Epidermal melanocyte (primary cell): ENCODE measurements around the gene EXOC1.

Experiments
- DNase-seq: peaks from one replicate; pipeline ENCODE4 v3.0.0; 2011; ENCODE audit warnings: low spot score; ENCODE audit not compliant: insufficient read length

EXOC1 gene

GRCh38 chr4:55849724-55850123 is 3.7 kb upstream of the EXOC1 start:
- DNase-seq = no peak

GRCh38 chr4:55851885-55852284 is 1.6 kb upstream of the EXOC1 start:
- DNase-seq = no peak

- no peak for DNase-seq
These were observed 681 bp downstream of the EXOC1 start for GRCh38 chr4:55854129-55854528.

GRCh38 chr4:55857586-55857985 is 4.1 kb downstream of the EXOC1 start:
- DNase-seq = no peak

GRCh38 chr4:55859711-55860110 is 6.3 kb downstream of the EXOC1 start:
- DNase-seq = no peak

GRCh38 chr4:55864577-55865223 is 11.3 kb downstream of the EXOC1 start:
- no peak for DNase-seq

GRCh38 chr4:55865228-55865806 is 11.9 kb downstream of the EXOC1 start:
- DNase-seq = no peak

- DNase-seq = no peak
These were observed 13.0 kb downstream of the EXOC1 start for GRCh38 chr4:55866290-55866907.

- DNase-seq = no peak
These were observed 13.6 kb downstream of the EXOC1 start for GRCh38 chr4:55866973-55867574.

GRCh38 chr4:55868581-55869090 is 15.2 kb downstream of the EXOC1 start:
- DNase-seq = no peak

- no peak for DNase-seq
These were observed 17.9 kb downstream of the EXOC1 start for GRCh38 chr4:55871299-55871800.

GRCh38 chr4:55874831-55875230 is 21.4 kb downstream of the EXOC1 start:
- no peak for DNase-seq

GRCh38 chr4:55876387-55876786 is 22.9 kb downstream of the EXOC1 start:
- DNase-seq = no peak

GRCh38 chr4:55879224-55879623 is 25.8 kb downstream of the EXOC1 start:
- DNase-seq = no peak

- no peak for DNase-seq
These were observed 27.3 kb downstream of the EXOC1 start for GRCh38 chr4:55880652-55881280.

- no peak for DNase-seq
These were observed 30.8 kb downstream of the EXOC1 start for GRCh38 chr4:55884093-55884850.

GRCh38 chr4:55884851-55885219 is 31.4 kb downstream of the EXOC1 start:
- no peak for DNase-seq

GRCh38 chr4:55887594-55887993 is 34.1 kb downstream of the EXOC1 start:
- DNase-seq = no peak

- DNase-seq = no peak
These were observed 38.7 kb downstream of the EXOC1 start for GRCh38 chr4:55892156-55892555.

- DNase-seq = no peak
These were observed 43.2 kb downstream of the EXOC1 start for GRCh38 chr4:55896622-55897021.

GRCh38 chr4:55902677-55903076 is 49.2 kb downstream of the EXOC1 start:
- DNase-seq = no peak
